ENCODE data around the gene GTF3C1.

Gene GTF3C1

GRCh38 chr16:27483624-27484023, 66.1 kb downstream of the GTF3C1 start:
- DNase-seq (ENCODE audit: low read depth), result no peak
- Histone ChIP-seq H3K4me1 (ENCODE audit: control insufficient read depth, insufficient read depth, low read length) (peaks cover 4% of the 10 kb centered on the region), H3K36me3 (ENCODE audit: control insufficient read depth, insufficient read depth, low read length, severe bottlenecking) (peaks cover 87% of the 10 kb centered on the region), H3K27me3 (replicated peaks; ENCODE audit: control insufficient read depth, insufficient read depth, low read length) (no peaks in the 10 kb centered on the region), H3K4me3 (ENCODE audit: low read length) (no peak overlapping the region), H3K9me3 (ENCODE audit: control insufficient read depth, low read length) (no peaks in the 10 kb centered on the region), H3K9ac (ENCODE audit: low read length) (no peak overlapping the region)

GRCh38 chr16:27483088-27483437, 66.7 kb downstream of the GTF3C1 start:
- peaks cover 87% of the 10 kb centered on the region for H3K36me3 ChIP-seq (ENCODE audit: control insufficient read depth, insufficient read depth, low read length, severe bottlenecking)

GRCh38 chr16:27482397-27483087, 67.2 kb downstream of the GTF3C1 start:
- no peak overlapping the region for H3K9ac ChIP-seq (ENCODE audit: low read length)
- peaks cover 87% of the 10 kb centered on the region for H3K36me3 ChIP-seq (ENCODE audit: control insufficient read depth, insufficient read depth, low read length, severe bottlenecking)
- no peaks in the 10 kb centered on the region for H3K9me3 ChIP-seq (ENCODE audit: control insufficient read depth, low read length)
- no peak for DNase-seq (ENCODE audit: low read depth)
- H3K4me3 ChIP-seq (ENCODE audit: low read length), result no peak overlapping the region
- H3K27me3 ChIP-seq (replicated peaks; ENCODE audit: control insufficient read depth, insufficient read depth, low read length), result no peaks in the 10 kb centered on the region
- peaks cover 4% of the 10 kb centered on the region for H3K4me1 ChIP-seq (ENCODE audit: control insufficient read depth, insufficient read depth, low read length)

More at GRCh38 chr16:27483088-27483437, 66.7 kb downstream of the GTF3C1 start:
- Histone ChIP-seq H3K9me3 (ENCODE audit: control insufficient read depth, low read length) (no peaks in the 10 kb centered on the region), H3K9ac (ENCODE audit: low read length) (no peak overlapping the region), H3K4me3 (ENCODE audit: low read length) (no peak overlapping the region), H3K4me1 (ENCODE audit: control insufficient read depth, insufficient read depth, low read length) (peaks cover 4% of the 10 kb centered on the region), H3K27me3 (replicated peaks; ENCODE audit: control insufficient read depth, insufficient read depth, low read length) (no peaks in the 10 kb centered on the region)
- no peak for DNase-seq (ENCODE audit: low read depth)

GRCh38 chr16:27481282-27481934, 68.3 kb downstream of the GTF3C1 start:
- no peak overlapping the region for H3K9ac ChIP-seq (ENCODE audit: low read length)
- H3K4me1 ChIP-seq (ENCODE audit: control insufficient read depth, insufficient read depth, low read length), result peaks cover 4% of the 10 kb centered on the region
- DNase-seq (ENCODE audit: low read depth), result no peak
- H3K9me3 ChIP-seq (ENCODE audit: control insufficient read depth, low read length), result no peaks in the 10 kb centered on the region
- H3K36me3 ChIP-seq (ENCODE audit: control insufficient read depth, insufficient read depth, low read length, severe bottlenecking), result peaks cover 87% of the 10 kb centered on the region
- H3K4me3 ChIP-seq (ENCODE audit: low read length), result no peak overlapping the region
- H3K27me3 ChIP-seq (replicated peaks; ENCODE audit: control insufficient read depth, insufficient read depth, low read length), result no peaks in the 10 kb centered on the region

GRCh38 chr16:27480761-27481160, 69.0 kb downstream of the GTF3C1 start:
- Histone ChIP-seq H3K4me3 (ENCODE audit: low read length) (no peak overlapping the region), H3K9me3 (ENCODE audit: control insufficient read depth, low read length) (no peaks in the 10 kb centered on the region), H3K4me1 (ENCODE audit: control insufficient read depth, insufficient read depth, low read length) (peaks cover 10% of the 10 kb centered on the region), H3K9ac (ENCODE audit: low read length) (no peak overlapping the region), H3K36me3 (ENCODE audit: control insufficient read depth, insufficient read depth, low read length, severe bottlenecking) (peaks cover 87% of the 10 kb centered on the region), H3K27me3 (replicated peaks; ENCODE audit: control insufficient read depth, insufficient read depth, low read length) (no peaks in the 10 kb centered on the region)
- no peak for DNase-seq (ENCODE audit: low read depth)

- Histone ChIP-seq H3K36me3 (ENCODE audit: control insufficient read depth, insufficient read depth, low read length, severe bottlenecking) (peaks cover 83% of the 10 kb centered on the region), H3K9ac (ENCODE audit: low read length) (no peak overlapping the region), H3K27me3 (replicated peaks; ENCODE audit: control insufficient read depth, insufficient read depth, low read length) (no peaks in the 10 kb centered on the region), H3K9me3 (ENCODE audit: control insufficient read depth, low read length) (no peaks in the 10 kb centered on the region), H3K4me3 (ENCODE audit: low read length) (no peak overlapping the region), H3K4me1 (ENCODE audit: control insufficient read depth, insufficient read depth, low read length) (peaks cover 11% of the 10 kb centered on the region)
- no peak for DNase-seq (ENCODE audit: low read depth)
Observed at GRCh38 chr16:27476240-27476639, 73.5 kb downstream of the GTF3C1 start.

- H3K27me3 ChIP-seq (replicated peaks; ENCODE audit: control insufficient read depth, insufficient read depth, low read length), result no peaks in the 10 kb centered on the region
- peaks cover 17% of the 10 kb centered on the region for H3K4me1 ChIP-seq (ENCODE audit: control insufficient read depth, insufficient read depth, low read length)
- H3K9ac ChIP-seq (ENCODE audit: low read length), result no peak overlapping the region
- H3K9me3 ChIP-seq (ENCODE audit: control insufficient read depth, low read length), result no peaks in the 10 kb centered on the region
- H3K4me3 ChIP-seq (ENCODE audit: low read length), result no peak overlapping the region
- H3K36me3 ChIP-seq (ENCODE audit: control insufficient read depth, insufficient read depth, low read length, severe bottlenecking), result peaks cover 83% of the 10 kb centered on the region
- DNase-seq (ENCODE audit: low read depth), result peak; percentile 76
Observed at GRCh38 chr16:27475561-27475960, 74.2 kb downstream of the GTF3C1 start.

- Histone ChIP-seq H3K4me1 (ENCODE audit: control insufficient read depth, insufficient read depth, low read length) (peaks cover 21% of the 10 kb centered on the region), H3K27me3 (replicated peaks; ENCODE audit: control insufficient read depth, insufficient read depth, low read length) (no peaks in the 10 kb centered on the region), H3K36me3 (ENCODE audit: control insufficient read depth, insufficient read depth, low read length, severe bottlenecking) (peaks cover 84% of the 10 kb centered on the region), H3K9me3 (ENCODE audit: control insufficient read depth, low read length) (no peaks in the 10 kb centered on the region), H3K4me3 (ENCODE audit: low read length) (no peak overlapping the region), H3K9ac (ENCODE audit: low read length) (no peak overlapping the region)
- no peak for DNase-seq (ENCODE audit: low read depth)
Observed at GRCh38 chr16:27474921-27475320, 74.8 kb downstream of the GTF3C1 start.

- no peak overlapping the region for H3K4me3 ChIP-seq (ENCODE audit: low read length)
- no peaks in the 10 kb centered on the region for H3K9me3 ChIP-seq (ENCODE audit: control insufficient read depth, low read length)
- no peaks in the 10 kb centered on the region for H3K27me3 ChIP-seq (replicated peaks; ENCODE audit: control insufficient read depth, insufficient read depth, low read length)
- no peak overlapping the region for H3K9ac ChIP-seq (ENCODE audit: low read length)
- H3K36me3 ChIP-seq (ENCODE audit: control insufficient read depth, insufficient read depth, low read length, severe bottlenecking), result peaks cover 93% of the 10 kb centered on the region
- DNase-seq (ENCODE audit: low read depth), result no peak
- peaks cover 21% of the 10 kb centered on the region for H3K4me1 ChIP-seq (ENCODE audit: control insufficient read depth, insufficient read depth, low read length)
Observed at GRCh38 chr16:27474041-27474440, 75.7 kb downstream of the GTF3C1 start.

- H3K9ac ChIP-seq (ENCODE audit: low read length), result no peak overlapping the region
- H3K4me1 ChIP-seq (ENCODE audit: control insufficient read depth, insufficient read depth, low read length), result peaks cover 21% of the 10 kb centered on the region
- H3K27me3 ChIP-seq (replicated peaks; ENCODE audit: control insufficient read depth, insufficient read depth, low read length), result no peaks in the 10 kb centered on the region
- no peaks in the 10 kb centered on the region for H3K9me3 ChIP-seq (ENCODE audit: control insufficient read depth, low read length)
- no peak overlapping the region for H3K4me3 ChIP-seq (ENCODE audit: low read length)
- H3K36me3 ChIP-seq (ENCODE audit: control insufficient read depth, insufficient read depth, low read length, severe bottlenecking), result peaks cover 96% of the 10 kb centered on the region
- DNase-seq (ENCODE audit: low read depth), result no peak
Observed at GRCh38 chr16:27473101-27473900, 76.4 kb downstream of the GTF3C1 start.
